GM19035 (cell line): ENCODE results near the gene ZKSCAN2.
A peak's percentile ranks its signal among the peaks of the same experiment; 100 is the strongest.

Experiments
- ATAC-seq: cut with Tn5 transposase; IDR thresholded peaks from one replicate; pipeline ENCODE4 v1.9.1; 2021; ENCODE audit not compliant: unreplicated experiment

The ZKSCAN2 gene

DNA sequence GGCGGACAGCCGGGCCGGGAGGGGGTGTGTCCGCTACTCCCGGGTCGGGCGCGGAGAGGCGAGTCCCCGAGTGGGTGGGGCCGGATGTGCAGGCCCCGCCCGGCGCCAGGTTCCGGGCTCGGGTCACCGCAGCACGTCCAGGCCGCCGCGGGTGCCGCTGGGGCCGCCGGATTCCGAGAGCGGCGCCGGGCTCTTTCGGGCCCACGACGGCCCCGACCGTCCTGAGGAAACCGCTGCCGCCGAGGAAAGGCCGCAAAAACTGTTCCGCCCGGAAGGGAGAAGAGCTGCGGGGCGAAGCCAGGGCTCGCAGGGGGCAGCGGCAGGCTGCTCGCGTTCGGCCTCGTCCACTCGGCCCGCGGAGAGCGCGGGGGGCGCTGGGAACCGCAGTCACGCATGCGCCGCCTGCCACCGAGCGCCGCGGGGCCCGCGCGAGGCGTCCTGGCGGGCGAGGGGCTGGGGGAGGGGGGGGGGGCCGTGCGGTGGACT, at the start of gene ZKSCAN2:
Gene ZKSCAN2 (minus strand): TSS at position 376 of the 486 bp plus-strand sequence. CDS start 718 bp downstream, outside the sequence.
- peak; percentile 85 for ATAC-seq

- ATAC-seq = no peak
Measured at GRCh38 chr16:25299792-25300590, 42.3 kb upstream of the ZKSCAN2 start.

- no peak for ATAC-seq
Measured at GRCh38 chr16:25298165-25298872, 40.7 kb upstream of the ZKSCAN2 start.

- ATAC-seq = no peak
Measured at GRCh38 chr16:25297151-25297787, 39.6 kb upstream of the ZKSCAN2 start.

GRCh38 chr16:25291580-25291979, 33.9 kb upstream of the ZKSCAN2 start:
- ATAC-seq = no peak

DNA sequence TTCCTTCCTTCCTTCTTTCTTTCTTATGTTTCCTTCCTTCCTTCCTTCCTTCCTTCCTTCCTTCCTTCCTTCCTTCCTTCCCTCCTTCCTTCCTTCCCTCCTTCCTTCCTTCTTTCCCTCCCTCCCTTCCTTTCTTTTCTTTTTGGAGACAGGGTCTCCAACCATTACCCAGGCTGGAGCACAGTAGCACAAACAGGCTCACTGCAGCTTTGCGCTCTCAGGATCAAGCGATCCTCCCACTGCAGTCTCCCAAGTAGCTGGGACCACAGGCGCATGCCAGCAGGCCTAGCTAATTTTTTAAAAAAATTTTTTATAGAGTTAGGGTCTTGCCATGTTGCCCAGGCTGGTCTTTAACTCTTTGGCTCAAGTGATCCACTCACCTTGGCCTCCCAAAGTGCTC, 31.8 kb upstream of the ZKSCAN2 start:
- no peak for ATAC-seq

GRCh38 chr16:25279491-25279890, 21.8 kb upstream of the ZKSCAN2 start:
- no peak for ATAC-seq

DNA sequence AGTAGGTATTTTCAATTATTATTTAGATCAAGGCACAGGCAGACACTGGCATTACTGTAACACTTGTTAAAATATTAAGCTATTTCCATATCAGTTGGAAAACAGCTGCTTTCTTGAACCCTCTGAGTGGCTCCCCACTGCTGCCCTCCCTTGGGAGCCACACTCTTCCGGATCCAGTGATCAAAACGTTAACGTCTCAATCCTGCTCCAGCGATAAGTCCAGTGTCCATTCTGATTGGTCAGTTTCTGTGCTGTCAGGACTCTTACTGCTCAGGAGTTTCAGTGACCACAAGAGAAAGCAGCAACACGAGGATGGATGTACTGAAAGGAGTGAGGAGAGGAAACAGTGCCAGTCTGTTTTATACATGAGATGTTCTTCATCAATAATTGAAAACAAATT, 13.8 kb upstream of the ZKSCAN2 start:
- no peak for ATAC-seq

DNA sequence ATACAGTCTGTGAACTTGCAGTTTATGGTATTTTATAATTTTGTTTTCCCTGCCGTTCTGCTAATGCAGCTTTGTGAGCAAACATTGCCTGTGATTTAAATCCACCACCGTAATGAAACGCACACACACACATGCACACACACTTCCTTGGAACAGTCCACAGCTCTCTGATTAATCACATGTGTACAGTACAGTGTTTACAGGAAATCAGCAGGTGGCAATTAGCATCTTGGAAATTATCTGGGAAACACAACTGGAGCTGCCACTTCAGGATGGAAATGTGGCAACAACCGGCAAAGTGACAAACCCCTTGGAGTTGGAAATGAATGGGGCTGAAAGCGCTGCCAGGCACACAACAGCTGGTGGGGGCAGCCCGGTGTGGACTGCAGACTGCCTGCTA, 12.9 kb upstream of the ZKSCAN2 start:
- ATAC-seq = no peak

- no peak for ATAC-seq
Measured at GRCh38 chr16:25269879-25270278, 12.2 kb upstream of the ZKSCAN2 start.

DNA sequence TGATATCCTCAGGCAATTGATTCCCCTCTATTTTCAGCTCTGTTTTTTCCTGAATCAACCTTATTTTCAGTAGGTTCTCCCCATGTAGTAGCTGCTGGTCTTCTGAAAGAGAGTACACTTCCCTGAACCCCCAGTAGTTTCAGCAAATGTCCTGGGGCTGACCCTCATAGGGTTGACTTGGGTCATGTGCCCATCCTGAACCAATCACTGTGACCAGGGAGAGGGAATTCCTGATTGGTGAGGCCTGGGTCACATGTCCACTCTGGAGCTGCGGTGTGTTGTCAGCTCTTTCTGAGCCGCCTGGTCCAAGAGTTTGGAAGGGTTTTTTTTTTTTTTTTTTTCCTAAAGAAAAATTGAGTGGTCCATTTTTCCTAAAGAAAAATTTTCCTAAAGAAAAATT, 8.3 kb upstream of the ZKSCAN2 start:
- no peak for ATAC-seq

DNA sequence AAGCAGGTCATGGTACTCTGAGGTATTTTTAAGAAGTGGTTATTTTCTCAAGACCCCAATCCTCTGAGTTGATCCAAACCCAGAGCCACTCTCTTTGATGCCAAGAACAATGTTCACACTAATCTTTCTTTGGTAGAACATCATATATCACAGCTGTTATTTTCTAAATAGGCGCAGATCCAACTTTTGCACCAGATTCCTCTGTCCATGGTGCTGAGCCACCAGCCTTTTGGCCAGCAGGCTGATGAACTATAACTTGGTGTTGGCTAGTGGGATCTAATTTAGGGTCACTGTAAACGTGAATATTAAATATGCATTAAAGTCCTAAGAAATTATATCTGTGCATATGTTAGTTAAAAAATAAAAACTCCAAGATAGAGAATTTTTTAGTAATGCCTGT, 7.0 kb upstream of the ZKSCAN2 start:
- ATAC-seq = no peak

- ATAC-seq = no peak
Measured at GRCh38 chr16:25260416-25260815, 2.8 kb upstream of the ZKSCAN2 start.

DNA sequence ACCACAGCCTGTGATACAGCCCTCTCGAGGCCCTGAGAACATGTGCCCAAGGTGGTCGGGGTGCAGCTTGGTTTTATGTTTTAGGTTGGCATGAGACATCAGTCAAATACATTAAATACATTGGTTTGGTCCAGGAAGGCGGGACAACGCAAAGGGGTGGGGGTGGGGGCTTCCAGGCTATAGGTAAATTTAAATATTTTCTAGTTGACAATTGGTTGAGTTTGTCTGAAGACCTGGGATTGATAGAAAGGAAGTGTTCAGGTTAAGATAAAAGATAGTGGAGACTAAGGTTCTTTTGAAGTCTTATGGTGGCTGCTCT, 1.2 kb upstream of the ZKSCAN2 start:
- ATAC-seq = no peak

- peak; percentile 45 for ATAC-seq
Measured at GRCh38 chr16:25257956-25258860, 563 bp upstream of the ZKSCAN2 start.

DNA sequence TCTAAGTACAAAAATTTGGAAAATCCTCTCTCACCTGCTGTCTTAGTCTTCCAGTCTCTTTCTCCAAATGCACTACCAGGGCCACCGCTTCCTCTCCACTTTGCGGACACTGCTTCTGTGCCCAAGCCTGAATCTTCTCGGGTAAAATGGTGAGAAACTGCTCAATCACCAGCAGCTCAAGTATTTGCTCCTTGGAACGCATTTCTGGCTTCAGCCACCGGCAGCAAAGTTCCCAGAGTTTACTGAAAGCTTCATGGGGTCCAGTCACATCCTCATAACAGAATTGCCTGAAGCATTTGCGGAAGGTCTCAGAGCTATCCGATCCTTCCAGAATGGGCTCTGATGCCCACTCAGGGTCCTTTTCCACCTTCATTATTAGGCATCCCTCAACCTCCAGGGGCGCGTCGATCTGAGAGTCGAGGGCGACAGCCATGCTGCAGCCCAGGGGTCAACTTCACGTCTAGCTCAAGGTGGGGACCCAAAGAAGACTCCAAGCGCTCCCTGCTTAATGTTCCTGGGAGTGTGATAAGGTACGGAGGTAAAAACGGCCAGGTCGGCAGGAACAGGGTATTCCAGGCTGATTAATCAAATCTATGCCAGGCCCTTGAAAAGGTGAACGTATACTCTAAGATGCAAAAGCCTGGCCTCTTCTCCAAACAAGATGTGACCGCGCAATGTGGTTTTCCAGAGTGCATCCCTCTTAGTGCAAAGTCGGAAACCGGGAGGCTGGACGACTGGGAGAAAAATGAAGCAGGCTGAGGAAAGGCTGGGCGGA, 763 bp downstream of the ZKSCAN2 start:
- no peak for ATAC-seq

DNA sequence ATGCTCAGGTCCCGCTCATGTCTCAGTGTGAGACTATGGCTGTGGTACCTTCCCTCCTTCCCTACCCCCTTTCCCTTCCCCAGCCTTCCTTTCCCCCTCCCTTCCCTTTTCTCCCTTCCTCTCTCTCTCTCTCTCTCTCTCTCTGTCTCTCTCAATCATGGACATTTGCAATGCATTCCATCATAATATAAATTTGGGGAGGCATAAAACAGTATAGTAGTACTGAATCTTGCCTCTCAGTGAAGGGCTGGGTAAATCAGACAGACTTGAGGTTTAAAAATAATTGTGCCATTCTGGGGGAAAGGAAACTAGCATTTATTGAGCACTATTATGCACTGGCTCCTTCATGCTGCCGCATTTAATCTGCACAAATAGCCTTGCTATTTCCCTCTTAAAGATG, 4.3 kb downstream of the ZKSCAN2 start:
- no peak for ATAC-seq

DNA sequence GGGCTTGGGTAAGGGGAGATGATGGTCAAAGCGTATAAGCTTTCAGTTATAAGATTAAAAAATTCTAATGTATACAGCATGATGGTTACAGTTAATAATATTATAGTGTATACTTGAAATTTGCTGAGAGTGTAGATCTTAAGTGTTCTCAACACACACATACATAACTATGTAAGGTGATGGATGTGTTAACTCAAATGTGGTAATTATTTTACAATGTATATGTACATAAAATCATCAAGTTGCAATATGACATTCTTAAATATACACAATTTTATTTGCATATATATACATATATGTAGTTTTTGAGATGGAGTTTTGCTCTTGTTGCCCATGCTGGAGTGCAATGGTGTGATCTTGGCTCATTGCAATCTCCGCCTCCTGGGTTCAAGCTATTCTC, 7.2 kb downstream of the ZKSCAN2 start:
- no peak for ATAC-seq

GRCh38 chr16:25235991-25236390, 21.7 kb downstream of the ZKSCAN2 start:
- no peak for ATAC-seq

DNA sequence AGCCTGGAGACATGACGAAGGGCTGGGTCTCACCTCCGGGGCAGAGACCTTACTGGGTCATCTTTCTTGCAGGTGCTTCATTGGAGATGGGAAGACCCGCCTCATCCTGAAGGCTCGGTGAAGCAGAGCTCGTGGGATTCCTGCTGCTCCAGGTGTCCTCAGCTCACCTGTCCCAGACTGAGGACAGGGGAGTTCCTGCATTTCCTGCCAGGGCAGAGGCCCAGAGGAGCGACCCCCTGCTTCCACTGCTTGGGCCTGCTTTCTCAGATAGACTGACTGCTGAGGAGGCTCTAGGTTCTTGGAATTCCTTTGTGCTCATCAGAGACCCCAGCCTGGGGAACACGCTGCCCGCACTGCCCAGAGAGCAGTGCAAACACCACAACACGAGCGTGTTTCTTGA, 29.3 kb downstream of the ZKSCAN2 start:
- ATAC-seq = no peak
